A673 (cell line): ENCODE results near the gene ABO.

Source experiments
- EZH2 ChIP-seq: fragments of 200-600 bp; sonication (generic); IDR thresholded peaks from 2 replicates; pipeline ENCODE4 v1.6.1; 2017; ENCODE audit warnings: borderline replicate concordance, low read depth, mild to moderate bottlenecking, mixed read lengths, antibody characterized with exemption, low read length; ENCODE audit not compliant: poor library complexity, severe bottlenecking
- TF ChIP-seq, protein P1 (sequence below): fragments of 300-800, 200-600 bp; sonication (generic); conservative IDR thresholded peaks from 2 replicates; pipeline ENCODE4 v1.5.1; 2017; ENCODE audit warnings: low read depth, mild to moderate bottlenecking, antibody characterized with exemption, low read length, moderate library complexity, mixed read lengths

DNA sequence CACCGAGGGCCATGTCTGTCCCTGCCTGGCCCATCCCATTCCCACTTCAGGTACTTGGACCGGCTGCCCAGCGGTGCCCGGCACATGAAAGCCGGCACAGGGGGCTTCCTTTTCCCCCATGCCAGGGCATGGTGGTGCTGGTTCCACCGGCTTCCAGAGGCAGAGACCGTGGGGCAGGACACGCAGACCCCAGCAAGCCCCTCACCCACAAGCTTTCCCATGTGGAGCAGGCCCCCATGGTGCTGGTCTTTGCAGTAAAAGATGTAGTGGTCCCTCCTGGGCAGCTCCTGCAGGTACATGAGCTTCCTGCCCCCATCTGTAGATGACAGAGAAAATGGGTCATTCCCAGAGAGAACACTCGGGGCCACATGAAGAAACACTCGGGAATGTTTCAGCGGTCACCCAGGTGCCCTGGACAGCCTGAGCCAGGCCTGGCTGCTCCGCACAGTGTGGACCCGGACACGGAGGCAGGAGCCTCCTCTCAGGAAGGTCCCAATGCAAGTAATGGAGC is 67.9 kb downstream of the ABO start:
- TF ChIP-seq, protein P1, sequence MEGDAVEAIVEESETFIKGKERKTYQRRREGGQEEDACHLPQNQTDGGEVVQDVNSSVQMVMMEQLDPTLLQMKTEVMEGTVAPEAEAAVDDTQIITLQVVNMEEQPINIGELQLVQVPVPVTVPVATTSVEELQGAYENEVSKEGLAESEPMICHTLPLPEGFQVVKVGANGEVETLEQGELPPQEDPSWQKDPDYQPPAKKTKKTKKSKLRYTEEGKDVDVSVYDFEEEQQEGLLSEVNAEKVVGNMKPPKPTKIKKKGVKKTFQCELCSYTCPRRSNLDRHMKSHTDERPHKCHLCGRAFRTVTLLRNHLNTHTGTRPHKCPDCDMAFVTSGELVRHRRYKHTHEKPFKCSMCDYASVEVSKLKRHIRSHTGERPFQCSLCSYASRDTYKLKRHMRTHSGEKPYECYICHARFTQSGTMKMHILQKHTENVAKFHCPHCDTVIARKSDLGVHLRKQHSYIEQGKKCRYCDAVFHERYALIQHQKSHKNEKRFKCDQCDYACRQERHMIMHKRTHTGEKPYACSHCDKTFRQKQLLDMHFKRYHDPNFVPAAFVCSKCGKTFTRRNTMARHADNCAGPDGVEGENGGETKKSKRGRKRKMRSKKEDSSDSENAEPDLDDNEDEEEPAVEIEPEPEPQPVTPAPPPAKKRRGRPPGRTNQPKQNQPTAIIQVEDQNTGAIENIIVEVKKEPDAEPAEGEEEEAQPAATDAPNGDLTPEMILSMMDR = no peak
- TF ChIP-seq EZH2 = no peak
